Choroid plexus epithelial cell (primary cell): Measurements from ENCODE around the gene LAMC3.
A peak's percentile ranks its signal among the peaks of the same experiment; 100 is the strongest.

ENCODE experiments used
- DNase-seq: peaks from one replicate; pipeline ENCODE4 v3.0.0-alpha.2; 2010; ENCODE audit warnings: low read depth
- H3K4me3 ChIP-seq: 2 replicates; pipeline ENCODE4 v1.5.1; 2011; ENCODE audit warnings: low read depth, mild to moderate bottlenecking, control low read depth, low read length, moderate library complexity
- CTCF ChIP-seq: conservative IDR thresholded peaks from 2 replicates; pipeline ENCODE4 v1.5.1; 2011; ENCODE audit warnings: low read depth, mild to moderate bottlenecking, control low read depth, inconsistent platforms, low read length, moderate library complexity

LAMC3 gene

GRCh38 chr9:131017067-131017466 lies 8.1 kb downstream of the LAMC3 start:
- no peak for DNase-seq
- TF ChIP-seq CTCF, result no peak
- no peak overlapping the region for H3K4me3 ChIP-seq

- peak; percentile 32 for TF ChIP-seq CTCF
- no peak for DNase-seq
- no peak overlapping the region for H3K4me3 ChIP-seq
Measured at GRCh38 chr9:131018621-131019020, 9.6 kb downstream of the LAMC3 start.

DNA sequence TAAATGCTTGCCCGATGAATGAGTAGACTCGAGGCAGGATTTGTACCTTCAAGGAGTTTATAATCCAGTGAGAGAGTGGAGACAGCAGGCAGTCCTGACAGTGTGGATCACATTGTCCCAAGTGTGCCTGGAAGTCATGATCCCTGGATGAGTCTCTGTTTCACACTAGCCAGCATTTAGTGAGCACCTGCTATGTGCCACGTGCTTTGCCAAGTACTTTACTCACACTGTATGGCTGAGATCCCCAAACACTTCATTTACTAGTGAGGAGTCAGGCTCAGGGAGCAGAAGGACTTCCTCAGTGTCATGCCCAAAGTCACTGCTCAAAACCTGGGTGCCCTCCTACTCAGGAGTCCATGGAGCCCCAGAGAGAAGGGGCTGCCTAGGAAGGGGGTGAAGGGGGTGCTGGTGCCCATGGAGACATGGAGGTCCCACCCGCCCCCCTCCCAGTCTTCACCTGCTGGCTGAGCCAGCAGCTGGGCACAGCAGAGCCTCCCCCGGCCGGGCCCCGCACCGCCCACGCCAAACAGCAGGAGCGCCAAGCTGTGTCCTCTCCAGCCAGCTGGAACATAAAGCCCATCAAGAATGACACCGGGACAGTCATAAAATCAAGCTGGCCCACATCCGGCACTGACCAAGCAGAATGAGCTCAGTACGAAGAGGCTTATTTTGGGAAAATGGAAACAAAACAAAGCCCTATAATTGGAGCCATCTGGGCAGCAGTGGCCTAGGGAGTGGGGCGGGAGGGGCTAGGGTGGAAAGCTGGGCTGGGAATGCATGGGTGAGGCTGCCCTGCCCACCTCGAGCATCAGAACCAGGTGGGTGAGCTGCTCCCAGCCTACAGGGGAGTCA lies 10.6 kb downstream of the LAMC3 start:
- no peak for DNase-seq
- no peak for TF ChIP-seq CTCF
- no peak overlapping the region for H3K4me3 ChIP-seq

DNA sequence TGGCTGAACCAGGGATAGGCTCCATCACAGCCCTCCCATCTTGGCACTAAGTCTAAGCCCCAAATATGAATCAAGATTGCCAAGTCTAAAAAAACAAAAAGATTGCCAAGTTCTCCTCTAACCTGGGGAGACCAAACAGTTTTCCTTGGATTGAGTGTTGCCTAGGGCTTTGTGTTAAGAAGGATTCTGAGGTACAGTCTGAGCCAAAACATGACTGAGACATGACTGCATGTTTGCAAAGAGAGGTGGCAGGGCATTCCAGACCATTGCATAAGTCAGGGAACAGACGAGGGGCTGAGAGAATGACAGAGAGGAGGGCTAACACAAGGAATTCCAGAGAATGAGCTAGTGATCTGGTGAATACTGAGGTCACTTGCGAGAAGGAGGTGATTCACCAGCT lies 11.4 kb downstream of the LAMC3 start:
- peak; percentile 75 for DNase-seq
- no peak overlapping the region for H3K4me3 ChIP-seq
- no peak for TF ChIP-seq CTCF

DNA sequence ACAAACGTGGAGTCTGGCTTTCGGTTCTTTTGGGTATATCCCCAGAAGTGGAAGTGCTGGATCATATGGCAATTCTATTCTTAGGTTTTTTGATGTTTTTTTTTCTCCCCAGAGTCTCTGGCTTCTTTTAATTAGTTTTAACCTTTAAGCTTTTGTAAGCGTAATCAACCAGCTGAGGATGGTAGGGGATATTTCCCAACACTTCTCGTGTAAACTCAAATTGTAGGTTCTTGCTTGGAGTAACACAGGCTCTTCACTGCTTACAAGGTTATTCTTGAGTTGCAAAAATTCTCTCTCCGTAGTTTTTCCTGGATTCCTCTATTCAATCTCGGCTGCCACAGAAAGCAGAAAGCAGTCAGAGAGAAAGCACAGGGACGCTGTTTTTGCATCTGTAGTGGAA lies 11.9 kb downstream of the LAMC3 start:
- no peak for TF ChIP-seq CTCF
- no peak for DNase-seq
- no peak overlapping the region for H3K4me3 ChIP-seq

DNA sequence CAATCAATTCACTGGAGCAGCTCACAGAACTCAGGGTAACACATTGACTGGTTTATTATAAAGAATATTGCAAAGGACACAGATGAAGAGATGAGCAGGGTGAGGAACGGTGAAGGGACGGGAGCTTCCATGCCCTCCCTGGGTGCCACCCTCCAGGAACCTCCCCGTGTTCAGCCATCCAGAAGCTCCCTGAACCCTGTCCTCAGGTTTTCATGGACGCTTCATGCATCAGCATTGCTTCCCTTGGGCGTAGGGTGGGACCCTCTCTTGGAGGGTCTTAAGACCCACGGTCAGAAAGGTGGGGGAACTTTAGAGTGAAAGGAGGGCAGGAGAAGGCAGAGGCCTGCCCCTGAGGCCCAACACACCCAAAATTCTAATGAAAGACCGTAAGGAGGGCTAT lies 12.8 kb downstream of the LAMC3 start:
- no peak for DNase-seq
- H3K4me3 ChIP-seq, result no peak overlapping the region
- TF ChIP-seq CTCF, result no peak

DNA sequence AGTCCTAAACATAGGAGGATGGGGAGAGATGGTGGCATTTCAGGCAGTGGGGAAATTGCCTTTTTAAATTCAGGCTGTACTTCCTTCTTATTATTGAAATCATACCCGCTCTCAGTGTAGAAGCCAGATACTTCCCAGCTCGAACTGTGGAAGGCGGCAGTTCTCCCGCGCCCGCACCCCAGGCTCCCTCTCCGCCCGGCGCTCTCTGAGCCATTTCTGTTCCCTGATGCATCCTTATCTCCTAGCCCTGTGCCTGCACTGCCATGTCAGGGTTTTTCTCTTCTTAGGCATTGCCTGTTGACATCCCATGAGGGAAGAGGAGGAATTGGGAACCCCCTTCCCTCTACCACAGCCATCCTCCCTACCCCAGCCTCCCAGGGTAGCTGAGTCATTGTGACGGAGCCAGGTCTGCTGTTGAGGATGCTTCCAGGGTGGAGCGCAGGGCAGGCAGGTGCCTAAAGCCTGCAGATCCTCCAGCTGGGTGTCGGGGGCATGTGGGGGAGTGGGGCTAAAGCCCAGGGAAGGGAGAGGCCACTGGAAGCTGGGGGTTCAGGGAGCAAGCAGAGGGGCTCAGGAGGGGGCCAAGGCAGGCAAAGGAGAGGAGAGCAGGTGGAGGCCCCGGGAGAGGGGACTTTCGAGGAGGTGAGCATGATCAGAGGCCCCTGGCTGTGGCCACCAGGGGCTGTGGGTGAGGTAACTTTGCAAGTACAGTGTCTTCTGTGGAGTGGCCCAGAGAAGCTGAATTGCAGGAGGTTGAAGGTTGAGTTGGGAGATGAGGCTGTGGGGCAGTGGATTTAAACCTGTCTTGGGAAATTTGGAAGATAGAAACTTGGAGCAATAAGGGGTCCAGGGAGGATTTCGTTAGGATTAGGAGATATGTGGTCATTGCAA lies 16.2 kb downstream of the LAMC3 start:
- no peak for TF ChIP-seq CTCF
- no peak overlapping the region for H3K4me3 ChIP-seq
- no peak for DNase-seq
